ENCODE measurements around the gene CNGB1.
"Not testable (repeated sequence)": the region's sequence is repeated elsewhere in the genome, so short reads cannot be mapped to it uniquely, and the experiment has no call there.

Gene CNGB1

DNA sequence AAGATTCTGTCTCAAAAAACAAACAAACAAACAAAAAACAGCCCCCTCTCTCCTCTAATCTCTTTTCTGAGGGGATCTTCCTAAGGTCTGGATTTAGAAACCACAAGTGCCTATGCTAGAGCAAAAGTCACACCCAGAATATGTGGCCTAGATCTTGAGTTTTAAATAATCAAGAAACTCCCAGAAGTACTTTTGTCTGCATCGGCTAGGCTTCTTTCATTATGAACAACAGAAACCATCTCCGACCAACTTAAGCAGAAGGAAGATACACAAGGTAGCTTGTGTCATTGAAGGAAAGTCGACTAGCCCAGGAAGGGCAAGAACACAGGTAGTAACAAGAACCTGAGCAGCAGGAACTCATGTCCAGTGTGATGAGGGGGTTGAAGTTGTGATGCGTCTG is 94.7 kb downstream of the CNGB1 start:
- Histone ChIP-seq H3K9me3 (ENCODE audit: severe bottlenecking) (no peaks in the 10 kb centered on the region), H3K27ac (no peak overlapping the region), H3K4me3 (ENCODE audit: low read depth, low read length) (no peak overlapping the region), H3K27me3 (ENCODE audit: insufficient read depth, low read depth, severe bottlenecking) (no peaks in the 10 kb centered on the region), H3K36me3 (no peaks in the 10 kb centered on the region)
- no peak for DNase-seq
- TF ChIP-seq, protein P1, sequence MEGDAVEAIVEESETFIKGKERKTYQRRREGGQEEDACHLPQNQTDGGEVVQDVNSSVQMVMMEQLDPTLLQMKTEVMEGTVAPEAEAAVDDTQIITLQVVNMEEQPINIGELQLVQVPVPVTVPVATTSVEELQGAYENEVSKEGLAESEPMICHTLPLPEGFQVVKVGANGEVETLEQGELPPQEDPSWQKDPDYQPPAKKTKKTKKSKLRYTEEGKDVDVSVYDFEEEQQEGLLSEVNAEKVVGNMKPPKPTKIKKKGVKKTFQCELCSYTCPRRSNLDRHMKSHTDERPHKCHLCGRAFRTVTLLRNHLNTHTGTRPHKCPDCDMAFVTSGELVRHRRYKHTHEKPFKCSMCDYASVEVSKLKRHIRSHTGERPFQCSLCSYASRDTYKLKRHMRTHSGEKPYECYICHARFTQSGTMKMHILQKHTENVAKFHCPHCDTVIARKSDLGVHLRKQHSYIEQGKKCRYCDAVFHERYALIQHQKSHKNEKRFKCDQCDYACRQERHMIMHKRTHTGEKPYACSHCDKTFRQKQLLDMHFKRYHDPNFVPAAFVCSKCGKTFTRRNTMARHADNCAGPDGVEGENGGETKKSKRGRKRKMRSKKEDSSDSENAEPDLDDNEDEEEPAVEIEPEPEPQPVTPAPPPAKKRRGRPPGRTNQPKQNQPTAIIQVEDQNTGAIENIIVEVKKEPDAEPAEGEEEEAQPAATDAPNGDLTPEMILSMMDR (IDR thresholded peaks at IDR 0.05; ENCODE audit: low read depth, low read length) = no peak

DNA sequence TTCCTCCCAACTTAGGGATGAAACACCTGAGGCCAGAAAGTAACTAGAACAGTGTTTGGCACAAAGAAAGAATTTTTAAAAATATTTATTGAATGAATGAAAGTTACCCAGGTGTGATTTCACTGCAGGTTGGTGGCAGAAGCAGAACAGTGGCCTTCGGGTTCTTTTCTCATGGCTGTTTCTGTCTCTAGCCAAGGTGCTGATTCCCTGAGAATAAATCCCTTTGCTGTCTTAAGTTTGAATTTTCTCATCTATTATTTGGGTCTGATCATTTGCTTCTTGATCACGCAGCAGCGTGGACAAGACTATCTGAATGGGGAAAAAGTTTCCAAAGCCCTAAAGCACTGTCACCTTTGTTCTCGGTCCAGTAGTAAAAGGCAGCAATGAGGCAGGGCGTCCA is 95.6 kb downstream of the CNGB1 start:
- no peak overlapping the region for H3K27ac ChIP-seq
- H3K27me3 ChIP-seq (ENCODE audit: insufficient read depth, low read depth, severe bottlenecking) = no peaks in the 10 kb centered on the region
- H3K9me3 ChIP-seq (ENCODE audit: severe bottlenecking) = no peaks in the 10 kb centered on the region
- TF ChIP-seq, protein P1 (IDR thresholded peaks at IDR 0.05; ENCODE audit: low read depth, low read length) = no peak
- H3K4me3 ChIP-seq (ENCODE audit: low read depth, low read length) = no peak overlapping the region
- no peak for DNase-seq
- no peaks in the 10 kb centered on the region for H3K36me3 ChIP-seq

DNA sequence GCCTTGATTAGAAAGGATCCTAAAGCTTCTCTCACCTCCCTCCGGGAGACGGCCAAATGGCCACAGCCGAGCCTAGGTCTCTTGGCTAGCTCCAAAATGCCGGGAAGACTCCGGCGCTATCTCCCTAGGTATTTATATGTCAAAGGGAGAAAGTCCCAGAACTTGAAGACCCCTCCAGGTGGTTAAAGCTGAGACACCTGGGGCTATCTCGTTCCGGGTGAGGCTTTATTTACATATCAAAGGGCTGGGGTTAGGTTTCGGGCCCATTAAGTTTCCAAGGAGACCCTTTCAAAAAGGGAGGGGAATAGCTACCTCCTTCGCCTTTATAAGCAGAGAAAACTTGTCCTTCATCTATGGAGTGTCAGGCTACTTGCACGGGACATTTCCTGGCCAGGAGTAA is 97.7 kb downstream of the CNGB1 start:
- Histone ChIP-seq H3K36me3 (no peaks in the 10 kb centered on the region), H3K27me3 (ENCODE audit: insufficient read depth, low read depth, severe bottlenecking) (no peaks in the 10 kb centered on the region), H3K27ac (no peak overlapping the region), H3K9me3 (ENCODE audit: severe bottlenecking) (no peaks in the 10 kb centered on the region), H3K4me3 (ENCODE audit: low read depth, low read length) (no peak overlapping the region)
- no peak for DNase-seq
- TF ChIP-seq, protein P1 (IDR thresholded peaks at IDR 0.05; ENCODE audit: low read depth, low read length) = no peak

DNA sequence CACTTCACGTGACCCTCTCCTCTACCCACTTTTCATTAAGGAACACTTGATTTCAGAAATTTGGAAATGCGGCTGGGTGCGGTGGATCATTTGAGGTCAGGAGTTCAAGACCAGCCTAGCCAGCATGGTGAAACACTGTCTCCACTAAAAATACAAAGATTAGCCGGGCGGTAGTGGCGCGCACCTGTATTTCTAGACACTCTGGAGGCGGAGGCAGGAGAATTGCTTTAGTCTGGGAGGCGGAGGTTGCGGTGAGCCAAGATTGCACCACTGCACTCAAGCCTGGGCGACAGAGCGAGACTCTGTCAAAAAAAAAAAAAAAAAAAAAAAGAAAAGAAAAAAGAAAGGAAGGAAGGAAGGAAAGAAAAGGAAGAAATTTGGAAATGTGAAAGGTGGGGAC is 98.2 kb downstream of the CNGB1 start:
- H3K4me3 ChIP-seq (ENCODE audit: low read depth, low read length) = not testable (repeated sequence)

DNA sequence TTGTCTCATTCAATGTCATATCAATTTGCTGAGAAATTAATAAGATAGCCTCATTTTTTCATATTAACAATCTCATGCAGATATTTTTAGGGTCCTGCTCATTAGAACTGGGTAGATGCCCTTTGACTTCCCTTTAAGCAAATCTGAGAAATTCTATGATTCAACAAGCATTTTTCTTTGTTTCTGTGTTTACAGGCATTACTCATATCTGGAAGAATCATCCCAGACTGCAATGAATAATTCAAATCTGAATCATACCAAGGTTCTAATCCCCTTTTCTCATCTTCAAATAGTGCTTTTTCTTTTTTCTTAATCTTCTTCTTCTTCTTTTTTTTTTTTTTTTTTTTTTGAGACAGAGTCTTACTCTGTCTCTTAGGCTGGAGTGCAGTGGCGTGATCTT is 99.5 kb downstream of the CNGB1 start:
- H3K27ac ChIP-seq = no peak overlapping the region
- H3K27me3 ChIP-seq (ENCODE audit: insufficient read depth, low read depth, severe bottlenecking) = no peaks in the 10 kb centered on the region
- no peak for DNase-seq
- no peak overlapping the region for H3K4me3 ChIP-seq (ENCODE audit: low read depth, low read length)
- TF ChIP-seq, protein P1 (IDR thresholded peaks at IDR 0.05; ENCODE audit: low read depth, low read length) = no peak
- no peaks in the 10 kb centered on the region for H3K36me3 ChIP-seq
- no peaks in the 10 kb centered on the region for H3K9me3 ChIP-seq (ENCODE audit: severe bottlenecking)

More for the DNA sequence above, 98.2 kb downstream of the CNGB1 start:
- H3K27me3 ChIP-seq (ENCODE audit: insufficient read depth, low read depth, severe bottlenecking); H3K9me3 ChIP-seq (ENCODE audit: severe bottlenecking); H3K27ac ChIP-seq; H3K36me3 ChIP-seq; DNase-seq: not testable (repeated sequence)

DNA sequence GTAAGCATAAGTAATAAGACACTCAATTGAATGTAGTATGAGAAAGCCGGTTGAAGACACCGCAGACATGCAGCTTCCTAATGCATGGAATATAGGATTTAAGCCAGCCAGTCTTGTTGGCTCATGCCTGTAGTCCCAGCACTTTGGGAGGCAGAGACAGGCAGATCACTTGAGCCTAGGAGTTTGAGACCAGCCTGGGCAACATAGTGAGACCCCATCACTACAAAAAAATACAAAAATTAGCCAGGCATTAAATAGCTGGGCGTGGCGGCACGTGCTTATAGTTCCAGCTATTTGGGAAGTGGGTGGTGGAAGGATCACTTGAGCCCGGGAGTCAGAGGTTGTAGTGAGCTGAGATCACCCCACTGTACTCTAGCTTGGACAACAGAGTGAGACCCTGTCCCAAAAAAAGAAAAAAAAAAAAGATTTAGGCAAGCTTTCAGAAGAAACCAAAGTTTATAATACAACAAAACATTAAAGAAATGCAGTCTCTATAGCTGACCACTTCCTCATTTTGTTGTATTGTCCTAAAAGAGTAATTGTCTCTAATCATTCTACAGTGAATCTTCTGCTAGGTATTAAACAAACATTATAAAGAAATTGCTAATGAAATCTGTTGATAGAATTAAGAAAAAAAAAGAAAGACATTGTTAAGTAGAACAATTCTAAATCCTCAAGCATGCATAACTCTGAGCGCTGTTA is 100.0 kb downstream of the CNGB1 start:
- Histone ChIP-seq H3K36me3 (no peaks in the 10 kb centered on the region), H3K27ac (no peak overlapping the region), H3K9me3 (ENCODE audit: severe bottlenecking) (no peaks in the 10 kb centered on the region), H3K27me3 (ENCODE audit: insufficient read depth, low read depth, severe bottlenecking) (no peaks in the 10 kb centered on the region), H3K4me3 (ENCODE audit: low read depth, low read length) (no peak overlapping the region)
- DNase-seq = no peak
- TF ChIP-seq, protein P1 (IDR thresholded peaks at IDR 0.05; ENCODE audit: low read depth, low read length) = no peak
